Caki2 (cell line): ENCODE data around the gene MFSD12. TPM values are rescaled to one million over a fixed set of nuclear protein-coding genes. Genes with fewer than 3 reads are reported as not detected.

Source experiments
- DNase-seq: peaks from one replicate; pipeline ENCODE4 v3.0.0-alpha.2; 2015; ENCODE audit warnings: low read depth
- in situ Hi-C: cut with HindIII; loops from 2 replicates; pipeline ENCODE4 v1.10.0; 2016; ENCODE audit warnings: low sequenced_read_pairs, low pct_unique_long_range_greater_than_20kb, mixed read lengths
- total RNA-seq: library from RNA; depleted of rRNA; stranded (reverse); fragments of >200 nt; shearing (Covaris generic); gene quantifications from 2 replicates; pipeline ENCODE4 v1.2.3, GENCODE V29; 2014; ENCODE audit warnings: low replicate concordance; rRNA removed

Gene MFSD12
- total RNA-seq: 98.9 and 131 TPM in 2 replicates

- in situ Hi-C loops: no loop called here
- DNase-seq: peak; percentile 87
These were observed at the start of gene MFSD12 for GRCh38 chr19:3557461-3558248. Gene MFSD12 (minus strand): TSS chr19:3557586. CDS start chr19:3557403, 183 bp downstream.

DNA sequence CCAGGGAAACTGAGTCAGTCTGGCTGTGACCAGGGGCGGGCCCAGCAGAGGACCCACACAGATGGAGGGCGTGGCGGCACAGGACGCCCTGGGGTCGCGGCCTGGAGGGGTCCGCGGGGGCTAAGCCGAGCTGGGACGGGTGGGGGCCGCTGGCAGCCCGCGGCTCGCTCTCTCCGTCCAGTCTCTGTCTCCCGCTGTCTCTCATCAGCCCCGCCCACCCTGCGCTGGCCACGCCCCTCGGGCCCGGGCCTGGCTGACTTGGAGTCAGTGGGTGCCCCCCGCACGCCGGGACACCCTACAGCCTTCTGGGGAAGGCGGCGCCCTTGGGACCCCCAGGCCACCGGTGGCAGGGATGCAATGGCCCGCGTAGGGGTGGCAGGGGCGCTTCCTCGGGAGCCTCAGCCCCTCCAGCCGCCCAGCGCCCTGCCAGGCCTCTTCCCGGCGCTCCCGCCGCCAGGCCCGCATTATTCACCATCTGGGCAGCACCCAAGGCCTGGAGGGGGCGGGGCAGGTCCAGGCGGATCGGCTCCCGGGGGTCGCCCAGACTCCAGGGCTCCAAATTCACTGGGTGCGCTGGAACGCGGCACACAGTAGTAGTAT, 49.4 kb upstream of the MFSD12 start, which contains the start of gene TBXA2R:
Gene TBXA2R, minus strand, starts transcription at position 186 of the 600 bp plus-strand sequence. CDS start 6,241 bp downstream, outside the sequence.
- in situ Hi-C loops: no loop called here
- DNase-seq: peak; percentile 56

DNA sequence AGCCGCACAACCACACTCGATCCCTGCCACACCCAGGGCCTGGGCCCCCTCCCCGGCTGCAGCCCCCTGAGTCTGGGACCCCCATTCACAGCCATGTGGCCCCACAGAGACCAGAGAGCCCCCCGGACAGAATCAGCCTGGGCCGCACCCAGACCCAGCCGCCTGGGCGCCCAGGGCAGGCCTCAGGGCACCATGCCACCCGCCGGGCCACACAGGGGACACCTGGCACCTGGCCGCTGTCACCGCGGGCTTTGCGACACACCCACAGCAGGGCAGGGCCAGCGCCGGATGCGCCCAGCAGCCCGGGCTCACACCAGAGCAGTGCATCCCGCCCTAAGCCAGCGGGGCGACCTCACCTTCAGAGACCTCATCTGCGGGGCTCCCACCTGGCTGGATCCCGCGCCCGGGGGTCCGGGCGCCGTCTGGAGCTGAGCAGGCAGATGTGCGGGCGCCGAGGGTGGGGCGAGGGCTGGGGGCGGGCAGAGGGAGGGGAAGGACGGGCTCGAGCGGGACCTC, 48.8 kb upstream of the MFSD12 start:
- in situ Hi-C loops: no loop called here
- no peak for DNase-seq

DNA sequence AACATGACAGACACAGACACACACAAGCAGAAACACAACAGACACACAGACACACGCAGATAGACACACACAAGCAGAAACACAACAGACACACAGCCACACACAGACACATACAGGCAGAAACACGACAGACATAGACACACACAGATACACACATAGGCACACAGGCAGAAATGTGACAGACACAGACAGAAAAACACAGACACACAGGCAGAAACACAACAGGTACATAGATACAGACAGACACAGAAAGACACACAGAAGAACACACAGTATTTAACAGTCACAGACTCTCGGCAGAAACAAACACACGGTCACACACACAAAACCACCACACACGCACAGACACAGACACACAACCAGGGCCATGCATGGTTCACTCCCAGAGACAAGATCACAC, 48.4 kb upstream of the MFSD12 start:
- DNase-seq: no peak
- in situ Hi-C loops: no loop called here

DNA sequence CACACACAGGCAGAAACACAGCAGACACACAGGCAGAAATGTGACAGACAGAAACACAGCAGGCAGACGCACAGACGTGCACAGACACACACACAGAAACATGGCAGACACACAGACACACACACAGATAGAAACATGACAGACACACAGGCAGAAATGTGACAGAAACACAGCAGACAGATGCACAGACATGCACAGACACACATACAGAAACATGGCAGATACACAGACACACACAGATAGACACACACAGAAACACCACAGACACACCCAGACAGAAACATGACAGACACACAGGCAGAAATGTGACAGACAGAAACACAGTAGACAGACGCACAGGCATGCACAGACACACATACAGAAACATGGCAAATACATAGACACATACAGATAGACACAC, 48.0 kb upstream of the MFSD12 start:
- no peak for DNase-seq
- in situ Hi-C loops: no loop called here

- in situ Hi-C loops: no loop called here
- DNase-seq: no peak
These were observed 47.6 kb upstream of the MFSD12 start for GRCh38 chr19:3604987-3605343.

- no peak for DNase-seq
- in situ Hi-C loops: no loop called here
These were observed 47.0 kb upstream of the MFSD12 start for GRCh38 chr19:3604227-3604986.

GRCh38 chr19:3603121-3603811, 45.9 kb upstream of the MFSD12 start:
- DNase-seq: no peak
- in situ Hi-C loops: no loop called here

GRCh38 chr19:3601021-3601420, 43.6 kb upstream of the MFSD12 start:
- in situ Hi-C loops: no loop called here
- no peak for DNase-seq

DNA sequence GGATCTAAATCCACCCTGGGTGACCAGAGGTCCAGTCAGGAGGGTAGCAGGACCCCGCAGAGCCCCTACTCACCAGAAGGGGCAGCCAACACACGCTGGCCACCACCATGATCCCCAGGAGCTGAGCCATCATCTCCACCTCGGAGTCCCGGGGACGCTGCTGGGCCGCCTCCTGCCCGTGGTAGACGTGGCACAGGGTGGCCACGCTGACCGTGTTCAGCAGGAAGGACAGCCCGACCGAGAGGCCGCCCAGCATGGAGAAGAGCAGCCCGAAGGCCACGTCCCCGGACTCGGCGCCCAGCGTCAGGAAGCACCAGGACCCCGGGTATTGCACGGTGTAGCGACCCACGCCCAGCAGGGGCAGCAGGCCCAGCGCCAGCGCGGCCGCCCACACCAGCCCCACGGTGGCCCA, 42.4 kb upstream of the MFSD12 start:
- no peak for DNase-seq
- in situ Hi-C loops: no loop called here

GRCh38 chr19:3595521-3596061, 38.2 kb upstream of the MFSD12 start:
- DNase-seq: no peak
- in situ Hi-C loops: no loop called here

- no peak for DNase-seq
- in situ Hi-C loops: no loop called here
These were observed 35.8 kb upstream of the MFSD12 start for GRCh38 chr19:3593156-3593555.

- no peak for DNase-seq
- in situ Hi-C loops: no loop called here
These were observed 34.7 kb upstream of the MFSD12 start for GRCh38 chr19:3591876-3592613.

DNA sequence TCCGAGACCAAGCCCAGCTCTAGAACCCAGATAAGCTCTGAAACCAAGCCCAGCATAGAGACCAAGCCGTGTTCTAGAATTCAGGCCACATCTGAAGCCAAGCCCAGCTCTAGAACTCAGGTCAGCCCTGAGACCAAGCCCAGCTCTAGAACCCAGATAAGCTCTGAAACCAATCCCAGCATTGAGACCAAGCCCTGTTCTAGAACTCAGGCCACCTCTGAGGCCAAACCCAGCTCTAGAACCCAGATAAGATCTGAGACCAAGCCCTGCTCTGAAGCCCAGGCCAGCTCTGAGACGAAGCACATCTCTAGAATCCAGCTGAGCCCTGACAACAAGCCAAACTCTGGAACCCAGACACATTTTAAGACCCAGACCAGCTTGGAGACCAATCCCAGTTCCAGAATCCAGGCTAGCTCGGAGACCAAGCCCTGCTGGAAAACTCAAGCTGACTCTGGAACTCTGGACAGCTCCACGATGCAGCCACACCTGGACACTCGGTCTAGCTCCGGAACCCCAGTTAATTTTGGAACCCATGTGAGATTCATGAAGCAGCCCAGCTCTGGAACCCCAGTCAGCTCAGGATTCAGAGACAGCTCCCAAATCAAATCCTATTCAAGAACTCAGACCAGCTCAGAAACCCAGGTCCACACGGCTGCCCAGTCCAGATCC, 33.7 kb upstream of the MFSD12 start:
- no peak for DNase-seq
- in situ Hi-C loops: no loop called here

DNA sequence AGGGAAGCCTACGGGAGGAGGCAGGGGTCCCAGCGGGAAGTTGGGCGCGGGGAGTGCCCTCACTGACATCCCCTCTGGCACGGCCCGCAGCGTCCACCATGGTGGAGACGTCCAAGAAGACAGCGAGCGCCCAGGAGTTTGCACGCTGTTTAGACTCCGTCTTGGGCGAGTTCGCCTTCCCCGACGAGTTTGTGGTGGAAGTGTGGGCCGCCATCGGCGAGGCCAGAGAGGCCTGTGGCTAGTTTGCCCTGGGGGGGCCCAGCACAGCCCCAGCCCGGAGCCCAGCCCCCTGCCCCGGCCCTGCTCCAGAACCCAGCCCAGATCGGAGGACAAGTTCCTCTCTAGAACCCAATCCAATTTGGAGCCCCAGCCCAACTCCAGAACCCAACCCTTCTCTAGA, 32.6 kb upstream of the MFSD12 start:
- in situ Hi-C loops: no loop called here
- no peak for DNase-seq

DNA sequence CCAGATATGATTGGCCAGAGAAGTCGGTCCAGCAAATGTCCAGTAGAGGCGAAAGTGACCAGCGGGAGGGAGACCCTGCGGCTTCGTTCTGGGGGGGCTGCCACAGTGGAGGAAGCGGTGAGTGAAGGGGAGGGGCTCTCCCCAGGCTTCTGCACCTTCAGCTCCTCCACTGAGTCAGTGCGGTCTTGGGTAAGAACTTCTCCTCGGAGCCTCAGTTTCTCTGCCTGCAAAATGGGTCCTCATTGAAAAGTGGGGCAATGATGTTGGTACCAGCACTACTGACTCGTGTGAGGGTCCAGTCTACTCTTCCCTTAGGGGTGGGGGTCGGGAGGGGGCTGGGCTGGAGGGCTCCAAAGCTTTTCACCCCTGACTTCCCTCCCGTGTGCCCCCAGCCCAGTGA, 32.1 kb upstream of the MFSD12 start:
- in situ Hi-C loops: no loop called here
- DNase-seq: no peak

DNA sequence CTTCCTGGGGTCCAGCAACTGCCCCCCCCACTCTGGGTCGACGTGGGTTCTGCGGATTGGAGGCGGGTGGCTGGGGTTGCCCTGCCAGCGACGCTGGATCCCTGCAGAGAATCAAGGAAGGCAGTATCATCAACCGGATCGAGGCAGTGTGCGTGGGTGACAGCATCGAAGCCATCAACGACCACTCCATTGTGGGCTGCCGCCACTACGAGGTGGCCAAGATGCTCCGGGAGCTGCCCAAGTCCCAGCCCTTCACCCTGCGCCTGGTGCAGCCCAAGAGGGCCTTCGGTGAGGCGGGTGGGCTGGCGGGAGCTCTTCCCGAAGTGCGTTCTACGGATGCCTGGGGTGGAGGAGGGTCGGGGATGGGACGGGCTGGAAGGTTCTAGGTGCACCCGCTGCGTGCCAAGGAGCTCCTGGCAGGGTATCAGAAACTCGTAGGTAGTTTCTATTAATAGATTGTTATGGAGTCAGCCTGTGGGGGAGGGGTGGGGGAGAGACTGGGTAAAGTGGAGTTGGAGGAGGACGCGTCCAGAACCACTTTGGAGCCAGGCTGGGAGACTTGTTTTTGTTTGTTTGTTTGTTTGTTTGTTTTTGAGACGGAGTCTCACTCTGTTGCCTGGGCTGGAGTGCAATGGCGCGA, 29.4 kb upstream of the MFSD12 start:
- in situ Hi-C loops: no loop called here
- DNase-seq: no peak
